ENCODE data around the gene SLC25A41. TPM values are rescaled to one million over a fixed set of nuclear protein-coding genes. Genes with fewer than 3 reads are reported as not detected.

SLC25A41 gene
- total and polyA plus RNA-seq, 2 of the 13 experiments (the other 11 are each of a cell fraction or from before 2014, with no cell fraction given), result 0.33 to 0.95 TPM

GRCh38 chr19:6481541-6482342 lies 48.2 kb upstream of the SLC25A41 start, which contains the start of gene DENND1C (continued):
- TF ChIP-seq ZNF761 (CRISPR knock-in tag; conservative IDR thresholded peaks at IDR 0.05) (no peak), ZNF670 (CRISPR knock-in tag; IDR thresholded peaks at IDR 0.05; ENCODE audit: borderline replicate concordance) (no peak), MAF1 (CRISPR knock-in tag; IDR thresholded peaks at IDR 0.05; ENCODE audit: borderline replicate concordance) (0 out of 2 replicates have a peak, but pooled peaks have one; percentile 35), ZMYM4 (CRISPR knock-in tag; IDR thresholded peaks at IDR 0.05) (0 out of 2 replicates have a peak, but pooled peaks have one; percentile 14), NR1H2 (CRISPR knock-in tag; IDR thresholded peaks at IDR 0.05; ENCODE audit: borderline replicate concordance, low read depth) (no peak), LRRFIP1 (CRISPR knock-in tag; conservative IDR thresholded peaks at IDR 0.05) (no peak), ZSCAN22 (CRISPR knock-in tag; IDR thresholded peaks at IDR 0.05) (no peak), ZNF205 (CRISPR knock-in tag; IDR thresholded peaks at IDR 0.05) (no peak), NCOA2 (CRISPR knock-in tag; IDR thresholded peaks at IDR 0.05) (no peak), CCDC6 (CRISPR knock-in tag; IDR thresholded peaks at IDR 0.05) (no peak), ZNF777 (CRISPR knock-in tag; IDR thresholded peaks at IDR 0.05) (no peak), ZNF660 (CRISPR knock-in tag; IDR thresholded peaks at IDR 0.05; ENCODE audit: borderline replicate concordance, low read depth) (no peak), MTF2 (CRISPR knock-in tag; IDR thresholded peaks at IDR 0.05; ENCODE audit: borderline replicate concordance) (no peak), ZNF652 (CRISPR knock-in tag; IDR thresholded peaks at IDR 0.05; ENCODE audit: borderline replicate concordance, low read depth) (no peak), AGO2 (optimal IDR thresholded peaks at IDR 0.05; ENCODE audit: low read depth, low read length) (no peak), RFX3 (CRISPR knock-in tag; IDR thresholded peaks at IDR 0.05) (no peak), CREM (IDR thresholded peaks at IDR 0.05) (no peak), CREM (CRISPR knock-in tag; IDR thresholded peaks at IDR 0.05) (no peak), TOE1 (CRISPR knock-in tag; IDR thresholded peaks at IDR 0.05) (no peak)
- TF ChIP-seq, protein P1, sequence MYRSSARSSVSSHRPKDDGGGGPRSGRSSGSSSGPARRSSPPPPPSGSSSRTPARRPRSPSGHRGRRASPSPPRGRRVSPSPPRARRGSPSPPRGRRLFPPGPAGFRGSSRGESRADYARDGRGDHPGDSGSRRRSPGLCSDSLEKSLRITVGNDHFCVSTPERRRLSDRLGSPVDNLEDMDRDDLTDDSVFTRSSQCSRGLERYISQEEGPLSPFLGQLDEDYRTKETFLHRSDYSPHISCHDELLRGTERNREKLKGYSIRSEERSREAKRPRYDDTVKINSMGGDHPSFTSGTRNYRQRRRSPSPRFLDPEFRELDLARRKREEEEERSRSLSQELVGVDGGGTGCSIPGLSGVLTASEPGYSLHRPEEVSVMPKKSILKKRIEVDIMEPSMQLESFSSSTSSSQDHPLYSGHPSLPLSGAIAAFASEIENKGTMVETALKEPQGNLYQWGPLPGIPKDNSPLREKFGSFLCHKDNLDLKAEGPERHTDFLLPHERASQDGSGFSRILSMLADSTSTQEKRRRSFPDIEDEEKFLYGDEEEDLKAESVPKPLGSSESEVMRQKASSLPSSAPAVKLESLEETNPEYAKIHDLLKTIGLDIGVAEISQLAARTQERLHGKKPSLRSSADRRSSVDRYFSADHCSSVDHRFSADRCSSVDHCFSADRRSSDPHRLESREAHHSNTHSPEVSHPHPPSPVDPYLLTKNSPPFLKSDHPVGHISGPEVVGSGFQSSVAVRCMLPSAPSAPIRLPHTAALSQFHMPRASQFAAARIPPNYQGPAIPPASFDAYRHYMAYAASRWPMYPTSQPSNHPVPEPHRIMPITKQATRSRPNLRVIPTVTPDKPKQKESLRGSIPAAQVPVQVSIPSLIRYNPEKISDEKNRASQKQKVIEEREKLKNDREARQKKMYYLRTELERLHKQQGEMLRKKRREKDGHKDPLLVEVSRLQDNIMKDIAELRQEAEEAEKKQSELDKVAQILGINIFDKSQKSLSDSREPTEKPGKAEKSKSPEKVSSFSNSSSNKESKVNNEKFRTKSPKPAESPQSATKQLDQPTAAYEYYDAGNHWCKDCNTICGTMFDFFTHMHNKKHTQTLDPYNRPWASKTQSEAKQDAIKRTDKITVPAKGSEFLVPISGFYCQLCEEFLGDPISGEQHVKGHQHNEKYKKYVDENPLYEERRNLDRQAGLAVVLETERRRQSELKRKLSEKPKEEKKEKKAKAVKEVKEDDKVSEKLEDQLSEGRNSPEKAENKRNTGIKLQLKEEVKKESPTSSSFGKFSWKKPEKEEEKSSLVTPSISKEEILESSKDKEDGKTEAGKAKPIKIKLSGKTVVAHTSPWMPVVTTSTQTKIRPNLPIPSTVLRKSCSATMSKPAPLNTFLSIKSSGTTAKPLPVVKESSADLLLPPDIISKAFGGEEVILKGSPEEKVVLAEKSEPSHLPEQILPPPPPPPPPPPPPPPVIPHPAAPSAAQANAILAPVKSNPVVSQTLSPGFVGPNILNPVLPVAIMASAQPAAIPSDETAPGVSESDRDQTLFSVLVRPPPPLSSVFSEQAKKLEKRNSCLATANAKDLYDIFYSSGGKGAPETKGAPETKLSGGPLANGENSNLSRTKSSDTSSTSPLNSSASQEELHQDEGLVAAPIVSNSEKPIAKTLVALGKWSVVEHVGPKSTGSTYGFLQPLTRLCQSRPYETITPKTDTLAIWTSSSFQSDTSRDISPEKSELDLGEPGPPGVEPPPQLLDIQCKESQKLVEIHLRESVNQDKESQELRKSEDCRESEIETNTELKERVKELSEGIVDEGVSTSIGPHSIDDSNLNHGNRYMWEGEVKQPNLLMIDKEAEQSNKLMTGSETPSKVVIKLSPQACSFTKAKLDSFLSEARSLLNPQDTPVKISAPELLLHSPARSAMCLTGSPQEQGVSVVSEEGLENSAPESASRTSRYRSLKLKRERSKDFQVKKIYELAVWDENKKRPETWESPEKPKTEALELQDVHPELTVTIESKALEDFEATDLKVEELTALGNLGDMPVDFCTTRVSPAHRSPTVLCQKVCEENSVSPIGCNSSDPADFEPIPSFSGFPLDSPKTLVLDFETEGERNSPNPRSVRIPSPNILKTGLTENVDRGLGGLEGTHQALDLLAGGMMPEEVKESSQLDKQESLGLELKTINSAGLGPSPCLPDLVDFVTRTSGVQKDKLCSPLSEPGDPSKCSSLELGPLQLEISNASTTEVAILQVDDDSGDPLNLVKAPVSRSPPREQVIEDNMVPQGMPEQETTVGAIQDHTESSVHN (CRISPR knock-in tag; IDR thresholded peaks at IDR 0.05), result no peak

All from HepG2 (cell line).